ENCODE results near the gene PERCC1.

- TF ChIP-seq, protein P1, sequence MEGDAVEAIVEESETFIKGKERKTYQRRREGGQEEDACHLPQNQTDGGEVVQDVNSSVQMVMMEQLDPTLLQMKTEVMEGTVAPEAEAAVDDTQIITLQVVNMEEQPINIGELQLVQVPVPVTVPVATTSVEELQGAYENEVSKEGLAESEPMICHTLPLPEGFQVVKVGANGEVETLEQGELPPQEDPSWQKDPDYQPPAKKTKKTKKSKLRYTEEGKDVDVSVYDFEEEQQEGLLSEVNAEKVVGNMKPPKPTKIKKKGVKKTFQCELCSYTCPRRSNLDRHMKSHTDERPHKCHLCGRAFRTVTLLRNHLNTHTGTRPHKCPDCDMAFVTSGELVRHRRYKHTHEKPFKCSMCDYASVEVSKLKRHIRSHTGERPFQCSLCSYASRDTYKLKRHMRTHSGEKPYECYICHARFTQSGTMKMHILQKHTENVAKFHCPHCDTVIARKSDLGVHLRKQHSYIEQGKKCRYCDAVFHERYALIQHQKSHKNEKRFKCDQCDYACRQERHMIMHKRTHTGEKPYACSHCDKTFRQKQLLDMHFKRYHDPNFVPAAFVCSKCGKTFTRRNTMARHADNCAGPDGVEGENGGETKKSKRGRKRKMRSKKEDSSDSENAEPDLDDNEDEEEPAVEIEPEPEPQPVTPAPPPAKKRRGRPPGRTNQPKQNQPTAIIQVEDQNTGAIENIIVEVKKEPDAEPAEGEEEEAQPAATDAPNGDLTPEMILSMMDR (IDR thresholded peaks at IDR 0.05), result no peak
- TF ChIP-seq POLR2A (IDR thresholded peaks at IDR 0.05), result no peak
These were observed 5.2 kb downstream of the PERCC1 start for GRCh38 chr16:1435921-1436697.

Measured in testis (tissue), 2 donors.